Hepatocyte (in vitro differentiated cells): ENCODE measurements around the gene ASB1.

ENCODE experiments used
- CTCF ChIP-seq: fragments of 200-600 bp; sonication (generic); IDR thresholded peaks from 2 replicates; pipeline ENCODE4 v1.5.1; 2016; ENCODE audit warnings: antibody characterized with exemption, mild to moderate bottlenecking; ENCODE audit not compliant: poor library complexity
- EZH2 ChIP-seq: fragments of 200-600 bp; sonication (generic); IDR thresholded peaks from 2 replicates; pipeline ENCODE4 v1.6.1; 2016; ENCODE audit warnings: antibody characterized with exemption, mild to moderate bottlenecking, borderline replicate concordance
- EZH2phosphoT487 ChIP-seq: fragments of 200-600 bp; sonication (generic); IDR thresholded peaks from one replicate; pipeline ENCODE4 v1.6.1; 2018; ENCODE audit warnings: antibody characterized with exemption, mild to moderate bottlenecking, low read depth, moderate library complexity; ENCODE audit not compliant: unreplicated experiment, severe bottlenecking

GRCh38 chr2:238496756-238497609 is 70.3 kb downstream of the ASB1 start:
- TF ChIP-seq CTCF (no peak), EZH2 (no peak), EZH2phosphoT487 (no peak)
